WERI-Rb-1 (cell line): Measurements from ENCODE around the gene FAM237A.
A peak's percentile ranks its signal among the peaks of the same experiment; 100 is the strongest.

Experiments
- DNase-seq: peaks from one replicate; pipeline ENCODE4 v3.0.0-alpha.2; 2020
- H3K27ac ChIP-seq: fragments of 250-450 bp; sonication (Bioruptor Pico); 2 replicates; pipeline ENCODE4 v1.5.1; 2020; ENCODE audit warnings: mild to moderate bottlenecking, moderate library complexity
- H3K27me3 ChIP-seq: fragments of 250-450 bp; sonication (Bioruptor Pico); 2 replicates; pipeline ENCODE4 v1.5.1; 2021; ENCODE audit warnings: mild to moderate bottlenecking, low read depth, moderate library complexity; ENCODE audit not compliant: insufficient read depth, severe bottlenecking
- H3K36me3 ChIP-seq: fragments of 250-450 bp; sonication (Bioruptor Pico); 2 replicates; pipeline ENCODE4 v1.5.1; 2020; ENCODE audit warnings: mild to moderate bottlenecking, moderate library complexity
- H3K4me3 ChIP-seq: 2 replicates; pipeline ENCODE4 v1.5.1; 2011; ENCODE audit warnings: low read depth, mild to moderate bottlenecking, control low read depth, low read length
- H3K9me3 ChIP-seq: fragments of 250-450 bp; sonication (Bioruptor Pico); 2 replicates; pipeline ENCODE4 v1.5.1; 2021; ENCODE audit warnings: mild to moderate bottlenecking, moderate library complexity; ENCODE audit not compliant: severe bottlenecking
- CTCF ChIP-seq: IDR thresholded peaks from 2 replicates; pipeline ENCODE4 v1.5.1; 2011; ENCODE audit warnings: low read depth, mild to moderate bottlenecking, control low read depth, inconsistent platforms, low read length

FAM237A gene

GRCh38 chr2:206611736-206612135 lies 30.6 kb upstream of the FAM237A start:
- Histone ChIP-seq H3K36me3 (no peaks in the 10 kb centered on the region), H3K9me3 (no peaks in the 10 kb centered on the region), H3K27ac (no peak overlapping the region; the same call in 1 of the 2 replicates), H3K27me3 (no peaks in the 10 kb centered on the region), H3K4me3 (no peak overlapping the region)
- TF ChIP-seq CTCF: no peak
- peak; percentile 24 for DNase-seq

- no peak for TF ChIP-seq CTCF
- Histone ChIP-seq H3K9me3 (no peaks in the 10 kb centered on the region), H3K27me3 (no peaks in the 10 kb centered on the region), H3K4me3 (no peak overlapping the region), H3K27ac (no peak overlapping the region), H3K36me3 (no peaks in the 10 kb centered on the region)
- no peak for DNase-seq
Observed at GRCh38 chr2:206614811-206615210, 27.5 kb upstream of the FAM237A start.

- Histone ChIP-seq H3K27ac (no peak overlapping the region), H3K4me3 (no peak overlapping the region), H3K9me3 (no peaks in the 10 kb centered on the region), H3K36me3 (no peaks in the 10 kb centered on the region), H3K27me3 (no peaks in the 10 kb centered on the region)
- DNase-seq: no peak
- TF ChIP-seq CTCF: no peak
Observed at GRCh38 chr2:206615417-206616089, 26.7 kb upstream of the FAM237A start.

GRCh38 chr2:206616151-206616550 lies 26.1 kb upstream of the FAM237A start:
- H3K27me3 ChIP-seq: no peaks in the 10 kb centered on the region
- no peaks in the 10 kb centered on the region for H3K36me3 ChIP-seq
- no peaks in the 10 kb centered on the region for H3K9me3 ChIP-seq
- no peak overlapping the region for H3K4me3 ChIP-seq
- DNase-seq: no peak
- no peak for TF ChIP-seq CTCF
- H3K27ac ChIP-seq: no peak overlapping the region

- H3K4me3 ChIP-seq: no peak overlapping the region
- TF ChIP-seq CTCF: no peak
- no peaks in the 10 kb centered on the region for H3K36me3 ChIP-seq
- no peaks in the 10 kb centered on the region for H3K9me3 ChIP-seq
- no peaks in the 10 kb centered on the region for H3K27me3 ChIP-seq
- no peak overlapping the region for H3K27ac ChIP-seq
- DNase-seq: no peak
Observed at GRCh38 chr2:206619011-206619410, 23.3 kb upstream of the FAM237A start.

- no peak for TF ChIP-seq CTCF
- Histone ChIP-seq H3K9me3 (no peaks in the 10 kb centered on the region), H3K4me3 (no peak overlapping the region), H3K36me3 (no peaks in the 10 kb centered on the region), H3K27ac (no peak overlapping the region), H3K27me3 (no peaks in the 10 kb centered on the region)
- DNase-seq: no peak
Observed at GRCh38 chr2:206626108-206626507, 16.2 kb upstream of the FAM237A start.
